ENCODE data around the gene AGTPBP1.

AGTPBP1 gene

DNA sequence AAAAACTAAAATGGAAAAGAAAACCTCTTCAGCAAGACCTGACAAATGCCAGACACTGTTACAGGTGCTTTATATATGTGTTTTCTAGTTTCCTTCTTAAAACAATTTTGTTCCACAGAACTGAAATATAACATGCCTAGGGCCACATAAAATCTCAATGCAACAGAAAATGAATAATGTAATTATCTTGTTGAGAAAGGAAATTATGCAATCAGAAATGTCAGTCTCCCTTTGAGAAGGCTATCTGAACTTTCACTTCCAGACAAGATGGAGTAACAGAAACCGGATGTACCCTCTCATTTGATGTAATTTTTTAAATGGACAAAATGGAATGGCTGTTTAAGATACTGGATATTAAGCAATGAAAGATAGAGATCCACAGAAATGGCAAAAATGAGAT, 79.2 kb downstream of the AGTPBP1 start:
- in situ Hi-C loops (cut with HindIII; ENCODE audit: low sequenced_read_pairs), result no loop called here
- TF ChIP-seq, protein P1, sequence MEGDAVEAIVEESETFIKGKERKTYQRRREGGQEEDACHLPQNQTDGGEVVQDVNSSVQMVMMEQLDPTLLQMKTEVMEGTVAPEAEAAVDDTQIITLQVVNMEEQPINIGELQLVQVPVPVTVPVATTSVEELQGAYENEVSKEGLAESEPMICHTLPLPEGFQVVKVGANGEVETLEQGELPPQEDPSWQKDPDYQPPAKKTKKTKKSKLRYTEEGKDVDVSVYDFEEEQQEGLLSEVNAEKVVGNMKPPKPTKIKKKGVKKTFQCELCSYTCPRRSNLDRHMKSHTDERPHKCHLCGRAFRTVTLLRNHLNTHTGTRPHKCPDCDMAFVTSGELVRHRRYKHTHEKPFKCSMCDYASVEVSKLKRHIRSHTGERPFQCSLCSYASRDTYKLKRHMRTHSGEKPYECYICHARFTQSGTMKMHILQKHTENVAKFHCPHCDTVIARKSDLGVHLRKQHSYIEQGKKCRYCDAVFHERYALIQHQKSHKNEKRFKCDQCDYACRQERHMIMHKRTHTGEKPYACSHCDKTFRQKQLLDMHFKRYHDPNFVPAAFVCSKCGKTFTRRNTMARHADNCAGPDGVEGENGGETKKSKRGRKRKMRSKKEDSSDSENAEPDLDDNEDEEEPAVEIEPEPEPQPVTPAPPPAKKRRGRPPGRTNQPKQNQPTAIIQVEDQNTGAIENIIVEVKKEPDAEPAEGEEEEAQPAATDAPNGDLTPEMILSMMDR (IDR thresholded peaks at IDR 0.05; ENCODE audit: low read depth, low read length, missing control alignments), result no peak
- no peak for DNase-seq (ENCODE audit: low read depth)
- H3K4me3 ChIP-seq (ENCODE audit: low read depth, low read length), result no peak overlapping the region

DNA sequence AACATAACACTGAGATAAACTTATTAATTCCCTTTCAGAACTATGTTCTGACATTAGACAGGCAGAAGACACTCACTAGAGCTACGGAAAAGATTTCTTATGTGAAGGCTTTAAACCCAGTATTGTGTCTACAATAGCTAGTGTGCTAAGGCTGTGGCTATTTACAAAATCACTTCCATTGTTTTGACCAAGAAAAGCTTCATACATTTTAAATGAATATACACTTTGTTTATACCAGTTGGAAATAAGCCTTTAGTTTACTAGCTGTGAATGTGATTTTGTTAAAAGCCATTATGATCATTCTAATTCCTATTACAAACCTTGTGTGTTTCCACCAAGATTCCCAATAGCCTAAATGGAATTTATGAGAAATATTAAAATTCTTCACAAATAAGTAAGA, 83.0 kb downstream of the AGTPBP1 start:
- H3K4me3 ChIP-seq (ENCODE audit: low read depth, low read length), result no peak overlapping the region
- in situ Hi-C loops (cut with HindIII; ENCODE audit: low sequenced_read_pairs), result no loop called here
- DNase-seq (ENCODE audit: low read depth), result no peak
- TF ChIP-seq, protein P1 (IDR thresholded peaks at IDR 0.05; ENCODE audit: low read depth, low read length, missing control alignments), result no peak

DNA sequence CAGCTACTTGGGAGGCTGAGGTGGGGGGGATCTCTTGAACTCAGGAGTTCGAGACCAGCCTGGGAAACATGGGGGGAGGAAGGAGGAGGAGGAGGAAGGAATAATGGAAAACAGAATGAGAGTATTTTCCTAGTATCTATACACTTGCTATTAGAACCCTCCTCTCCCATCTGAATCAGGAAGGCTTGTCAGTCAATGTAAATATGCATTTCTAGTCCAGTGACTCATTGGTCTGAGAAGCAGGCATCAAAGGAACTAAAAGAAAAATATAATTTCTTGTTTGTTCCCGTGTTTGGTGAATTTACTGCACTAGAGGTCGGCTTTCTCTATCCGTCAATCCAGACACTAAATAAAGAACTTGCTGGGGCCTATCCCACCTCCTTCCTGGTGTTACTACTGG, 88.6 kb downstream of the AGTPBP1 start:
- TF ChIP-seq, protein P1 (IDR thresholded peaks at IDR 0.05; ENCODE audit: low read depth, low read length, missing control alignments), result no peak
- DNase-seq (ENCODE audit: low read depth), result no peak
- in situ Hi-C loops (cut with HindIII; ENCODE audit: low sequenced_read_pairs), result no loop called here
- H3K4me3 ChIP-seq (ENCODE audit: low read depth, low read length), result no peak overlapping the region

DNA sequence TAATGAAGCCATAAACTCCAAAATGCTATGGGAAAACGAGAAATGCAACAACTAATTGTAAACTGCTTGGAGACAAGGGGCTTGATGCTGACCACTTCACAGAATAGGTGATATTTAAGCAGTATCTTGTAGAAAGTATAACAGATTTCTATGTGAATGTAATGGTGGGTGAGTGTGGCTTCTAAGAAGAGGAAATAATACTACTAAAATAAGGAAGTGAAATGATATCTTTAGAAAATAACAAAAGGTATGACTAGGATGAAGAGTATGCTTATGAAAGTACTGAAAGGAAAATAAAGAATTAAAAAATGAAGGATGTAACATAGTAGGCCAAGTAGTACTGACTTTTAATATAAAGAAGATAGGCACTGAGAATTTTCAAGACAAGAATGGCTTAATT, 94.2 kb downstream of the AGTPBP1 start:
- in situ Hi-C loops (cut with HindIII; ENCODE audit: low sequenced_read_pairs), result no loop called here
- TF ChIP-seq, protein P1 (IDR thresholded peaks at IDR 0.05; ENCODE audit: low read depth, low read length, missing control alignments), result no peak
- no peak for DNase-seq (ENCODE audit: low read depth)
- H3K4me3 ChIP-seq (ENCODE audit: low read depth, low read length), result no peak overlapping the region

DNA sequence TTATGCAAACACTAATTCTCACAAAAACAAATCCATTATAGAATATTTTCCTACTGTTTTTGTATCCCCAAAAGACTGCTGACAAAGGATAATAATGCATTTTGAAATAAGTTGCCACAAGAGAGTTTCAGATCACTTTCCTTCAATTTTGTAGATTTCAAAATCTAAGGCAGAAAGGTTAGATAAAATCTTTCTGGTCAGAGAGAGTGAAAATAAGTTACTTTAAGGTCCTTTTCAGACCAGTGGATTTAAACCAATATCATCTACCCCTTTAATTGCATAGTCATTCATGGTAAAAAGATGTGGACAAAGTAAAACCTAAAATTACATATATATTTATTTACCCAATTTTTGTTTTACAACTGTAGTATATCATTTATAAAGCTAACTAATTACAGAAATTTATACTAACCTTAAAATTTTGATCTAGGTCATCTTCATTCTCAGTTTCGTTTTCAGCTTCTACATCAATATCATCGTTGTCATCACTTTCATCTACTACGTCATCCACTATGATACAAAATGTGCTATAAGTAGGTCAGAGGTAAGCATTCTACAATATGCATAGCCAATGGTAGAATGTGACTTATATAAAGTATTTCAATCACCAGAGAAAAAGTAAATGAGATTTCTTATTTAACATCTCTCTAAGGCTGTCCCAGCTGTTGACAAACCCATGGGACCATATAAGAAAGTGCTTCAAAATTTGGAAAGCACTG, 95.7 kb downstream of the AGTPBP1 start:
- in situ Hi-C loops (cut with HindIII; ENCODE audit: low sequenced_read_pairs), result no loop called here
- DNase-seq (ENCODE audit: low read depth), result no peak

DNA sequence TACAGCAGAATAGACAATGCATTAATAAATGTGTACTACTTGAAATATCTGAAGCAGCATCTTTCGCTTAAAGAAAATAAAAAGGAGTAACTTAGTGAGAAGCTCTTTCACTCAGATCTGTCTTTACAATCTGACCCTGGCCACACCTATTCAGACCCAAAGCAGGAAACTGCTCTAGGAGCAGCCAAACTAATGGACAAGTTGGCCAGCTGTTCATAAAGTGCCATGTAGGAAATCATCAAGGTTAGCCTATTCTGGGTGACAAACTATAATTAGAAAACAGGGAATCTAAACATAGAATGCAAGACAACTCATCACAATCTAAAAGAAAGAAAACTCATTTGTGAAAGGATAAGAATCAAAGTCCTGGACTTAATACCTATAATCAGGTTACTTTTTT, 101.3 kb downstream of the AGTPBP1 start:
- TF ChIP-seq, protein P1 (IDR thresholded peaks at IDR 0.05; ENCODE audit: low read depth, low read length, missing control alignments), result no peak
- no peak overlapping the region for H3K4me3 ChIP-seq (ENCODE audit: low read depth, low read length)
- in situ Hi-C loops (cut with HindIII; ENCODE audit: low sequenced_read_pairs), result no loop called here
- DNase-seq (ENCODE audit: low read depth), result no peak

More for the DNA sequence above, 95.7 kb downstream of the AGTPBP1 start:
- no peak overlapping the region for H3K4me3 ChIP-seq (ENCODE audit: low read depth, low read length)
- TF ChIP-seq, protein P1 (IDR thresholded peaks at IDR 0.05; ENCODE audit: low read depth, low read length, missing control alignments), result no peak

Data from astrocyte of the cerebellum (primary cell).